Neural progenitor cell (in vitro differentiated cells): ENCODE data around the gene NBAS. TPM values are rescaled to one million over a fixed set of nuclear protein-coding genes. Genes with fewer than 3 reads are reported as not detected.

ENCODE experiments used
- DNase-seq: peaks from one replicate; pipeline ENCODE4 v3.0.0-alpha.2; 2016; ENCODE audit warnings: low spot score
- H2AFZ ChIP-seq: fragments of 200-600 bp; sonication (generic); replicated peaks from 2 replicates; pipeline ENCODE4 v1.6.1; 2016; ENCODE audit warnings: antibody characterized with exemption
- H3F3A ChIP-seq: fragments of 200-600 bp; sonication (generic); 2 replicates; pipeline ENCODE4 v1.6.1; 2016; ENCODE audit warnings: antibody characterized with exemption, low read depth
- H3K27ac ChIP-seq: fragments of 200-600 bp; sonication (generic); 2 replicates; pipeline ENCODE4 v1.5.1; 2016; ENCODE audit warnings: mild to moderate bottlenecking
- H3K27me3 ChIP-seq: fragments of 200-600 bp; sonication (generic); 2 replicates; pipeline ENCODE4 v1.6.1; 2016; ENCODE audit warnings: mild to moderate bottlenecking, moderate library complexity
- H3K36me3 ChIP-seq: fragments of 200-600 bp; sonication (generic); 2 replicates; pipeline ENCODE4 v1.5.1; 2016
- H3K4me1 ChIP-seq: fragments of 200-600 bp; sonication (generic); 2 replicates; pipeline ENCODE4 v1.6.1; 2016; ENCODE audit warnings: mixed run types
- H3K4me2 ChIP-seq: fragments of 200-600 bp; sonication (generic); 2 replicates; pipeline ENCODE4 v1.6.1; 2016
- H3K4me3 ChIP-seq: fragments of 200-600 bp; sonication (generic); 2 replicates; pipeline ENCODE4 v1.5.1; 2016
- H3K79me2 ChIP-seq: fragments of 200-600 bp; sonication (generic); 2 replicates; pipeline ENCODE4 v1.6.1; 2016; ENCODE audit warnings: low read depth
- H3K9ac ChIP-seq: fragments of 200-600 bp; sonication (generic); 2 replicates; pipeline ENCODE4 v1.6.1; 2016
- H3K9me3 ChIP-seq: fragments of 200-600 bp; sonication (generic); 2 replicates; pipeline ENCODE4 v1.5.1; 2016; ENCODE audit warnings: low read depth
- H4K20me1 ChIP-seq: fragments of 200-600 bp; sonication (generic); 2 replicates; pipeline ENCODE4 v1.6.1; 2016; ENCODE audit warnings: low read depth
- H3K27ac Mint-ChIP-seq: 3 replicates; pipeline ENCODE4 v1.8.0; 2021; ENCODE audit warnings: mixed read lengths
- H3K27me3 Mint-ChIP-seq: 2 replicates; pipeline ENCODE4 v1.8.0; 2022; ENCODE audit warnings: low read depth, mild to moderate bottlenecking, inconsistent platforms, moderate library complexity, mixed read lengths; ENCODE audit not compliant: insufficient read depth
- H3K36me3 Mint-ChIP-seq: 3 replicates; pipeline ENCODE4 v1.8.0; 2021; ENCODE audit warnings: mixed read lengths
- H3K4me1 Mint-ChIP-seq: 3 replicates; pipeline ENCODE4 v1.8.0; 2021; ENCODE audit warnings: mixed read lengths
- H3K4me3 Mint-ChIP-seq: 3 replicates; pipeline ENCODE4 v1.8.0; 2021; ENCODE audit warnings: mild to moderate bottlenecking, moderate library complexity, mixed read lengths
- H3K9me3 Mint-ChIP-seq: 3 replicates; pipeline ENCODE4 v1.8.0; 2020; ENCODE audit warnings: mixed read lengths
- EZH2 ChIP-seq: fragments of 200-600 bp; sonication (generic); IDR thresholded peaks from 2 replicates; pipeline ENCODE4 v1.6.1; 2017; ENCODE audit warnings: antibody characterized with exemption, mild to moderate bottlenecking, moderate library complexity
- EZH2phosphoT487 ChIP-seq: fragments of 200-600 bp; sonication (generic); IDR thresholded peaks from 2 replicates; pipeline ENCODE4 v1.6.1; 2017; ENCODE audit warnings: antibody characterized with exemption
- total RNA-seq: library from RNA; depleted of rRNA; stranded (reverse); fragments of >200 nt; gene quantifications from 2 replicates; pipeline ENCODE4 v1.2.3, GENCODE V29; 2015; ENCODE audit warnings: low replicate concordance
- TF ChIP-seq, protein P1 (sequence below): fragments of 200-600 bp; sonication (generic); IDR thresholded peaks from 2 replicates; pipeline ENCODE4 v1.5.1; 2017; ENCODE audit warnings: antibody characterized with exemption, mild to moderate bottlenecking

Gene NBAS
- total RNA-seq, 1 donor from 2014 or later: 58.0 TPM

GRCh38 chr2:15565994-15566671 is 5.0 kb upstream of the NBAS start:
- no peaks in the 10 kb centered on the region for H3K9me3 Mint-ChIP-seq
- no peak overlapping the region for H3K27ac ChIP-seq
- no peak overlapping the region for H3K4me2 ChIP-seq
- peaks cover 6% of the 10 kb centered on the region for H3K27me3 Mint-ChIP-seq
- DNase-seq: no peak
- no peak overlapping the region for H3K4me3 ChIP-seq
- H3K4me1 Mint-ChIP-seq: peaks cover 34% of the 10 kb centered on the region
- H3K79me2 ChIP-seq: no peaks in the 10 kb centered on the region
- no peaks in the 10 kb centered on the region for H4K20me1 ChIP-seq
- H3F3A ChIP-seq: peaks cover 8% of the 10 kb centered on the region
- H3K4me1 ChIP-seq: peaks cover 26% of the 10 kb centered on the region
- no peaks in the 10 kb centered on the region for H3K9me3 ChIP-seq
- H3K36me3 ChIP-seq: no peaks in the 10 kb centered on the region
- no peaks in the 10 kb centered on the region for H3K27me3 ChIP-seq
- no peak overlapping the region for H2AFZ ChIP-seq
- no peak overlapping the region for H3K4me3 Mint-ChIP-seq
- H3K27ac Mint-ChIP-seq: no peak overlapping the region
- H3K36me3 Mint-ChIP-seq: no peaks in the 10 kb centered on the region
- no peak overlapping the region for H3K9ac ChIP-seq
- TF ChIP-seq, protein P1, sequence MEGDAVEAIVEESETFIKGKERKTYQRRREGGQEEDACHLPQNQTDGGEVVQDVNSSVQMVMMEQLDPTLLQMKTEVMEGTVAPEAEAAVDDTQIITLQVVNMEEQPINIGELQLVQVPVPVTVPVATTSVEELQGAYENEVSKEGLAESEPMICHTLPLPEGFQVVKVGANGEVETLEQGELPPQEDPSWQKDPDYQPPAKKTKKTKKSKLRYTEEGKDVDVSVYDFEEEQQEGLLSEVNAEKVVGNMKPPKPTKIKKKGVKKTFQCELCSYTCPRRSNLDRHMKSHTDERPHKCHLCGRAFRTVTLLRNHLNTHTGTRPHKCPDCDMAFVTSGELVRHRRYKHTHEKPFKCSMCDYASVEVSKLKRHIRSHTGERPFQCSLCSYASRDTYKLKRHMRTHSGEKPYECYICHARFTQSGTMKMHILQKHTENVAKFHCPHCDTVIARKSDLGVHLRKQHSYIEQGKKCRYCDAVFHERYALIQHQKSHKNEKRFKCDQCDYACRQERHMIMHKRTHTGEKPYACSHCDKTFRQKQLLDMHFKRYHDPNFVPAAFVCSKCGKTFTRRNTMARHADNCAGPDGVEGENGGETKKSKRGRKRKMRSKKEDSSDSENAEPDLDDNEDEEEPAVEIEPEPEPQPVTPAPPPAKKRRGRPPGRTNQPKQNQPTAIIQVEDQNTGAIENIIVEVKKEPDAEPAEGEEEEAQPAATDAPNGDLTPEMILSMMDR: no peak
- TF ChIP-seq EZH2phosphoT487 (no peak), EZH2 (no peak)

GRCh38 chr2:15565392-15565791 is 4.3 kb upstream of the NBAS start:
- no peak for DNase-seq
- Histone ChIP-seq H3K27me3 (no peaks in the 10 kb centered on the region), H2AFZ (no peak overlapping the region), H4K20me1 (no peaks in the 10 kb centered on the region), H3K4me2 (no peak overlapping the region), H3K9me3 (no peaks in the 10 kb centered on the region), H3K4me3 (no peak overlapping the region), H3K27ac (no peak overlapping the region), H3K36me3 (no peaks in the 10 kb centered on the region), H3F3A (peaks cover 8% of the 10 kb centered on the region), H3K79me2 (peaks cover 4% of the 10 kb centered on the region), H3K4me1 (peaks cover 20% of the 10 kb centered on the region), H3K9ac (no peak overlapping the region)
- Mint-ChIP-seq H3K27me3 (peaks cover 6% of the 10 kb centered on the region), H3K4me1 (peaks cover 31% of the 10 kb centered on the region), H3K4me3 (no peak overlapping the region), H3K27ac (no peak overlapping the region), H3K9me3 (no peaks in the 10 kb centered on the region), H3K36me3 (no peaks in the 10 kb centered on the region)
- no peak for TF ChIP-seq EZH2
- TF ChIP-seq, protein P1: no peak
- no peak for TF ChIP-seq EZH2phosphoT487

DNA sequence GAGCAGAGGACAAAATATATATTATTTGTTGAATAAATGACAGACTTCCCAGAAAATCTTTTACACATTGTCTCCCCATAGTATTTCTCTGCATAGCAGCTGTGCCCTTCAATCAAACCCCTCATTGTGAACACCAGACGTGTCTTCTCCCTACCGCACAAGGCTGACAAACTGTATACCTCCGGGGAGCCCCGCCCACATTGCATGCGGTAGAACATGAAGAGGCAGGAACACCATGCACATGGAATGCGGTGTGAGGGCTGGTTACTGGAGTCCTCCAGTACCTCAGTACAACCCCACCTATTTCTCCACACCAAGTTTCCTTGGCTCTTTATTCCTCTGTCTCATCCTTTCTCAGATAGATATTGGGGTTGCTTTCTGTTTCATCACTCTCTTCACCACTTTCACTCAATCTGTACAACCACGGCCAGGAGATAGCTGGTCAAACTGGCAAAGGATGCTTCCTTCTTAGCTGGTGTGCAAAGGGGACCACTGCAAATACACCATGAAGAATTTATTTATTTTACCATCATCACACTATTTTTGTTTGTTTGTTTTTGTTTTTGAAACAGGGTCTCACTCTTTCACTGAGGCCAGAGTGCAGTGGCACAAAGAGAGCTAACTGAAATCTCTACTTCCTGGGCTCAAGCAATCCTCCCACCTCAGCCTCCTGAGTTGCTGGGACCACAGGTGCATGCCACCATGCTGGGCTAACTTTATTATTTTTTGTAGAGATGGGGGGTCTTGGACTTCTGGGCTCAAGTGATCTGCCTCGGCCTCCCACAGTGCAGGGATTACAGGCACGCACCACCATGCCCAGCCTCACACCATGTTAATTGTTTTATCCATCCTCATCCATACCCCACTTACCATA is 2.3 kb upstream of the NBAS start:
- Histone ChIP-seq H3K9me3 (no peaks in the 10 kb centered on the region), H2AFZ (no peak overlapping the region), H3K36me3 (no peaks in the 10 kb centered on the region), H3K4me1 (peaks cover 19% of the 10 kb centered on the region), H3K27me3 (no peaks in the 10 kb centered on the region), H3K4me3 (no peak overlapping the region), H3F3A (peaks cover 8% of the 10 kb centered on the region), H3K4me2 (no peak overlapping the region), H3K27ac (no peak overlapping the region), H3K79me2 (peaks cover 23% of the 10 kb centered on the region), H3K9ac (no peak overlapping the region), H4K20me1 (peaks cover 7% of the 10 kb centered on the region)
- peaks cover 32% of the 10 kb centered on the region for H3K4me1 Mint-ChIP-seq
- peaks cover 9% of the 10 kb centered on the region for H3K27me3 Mint-ChIP-seq
- peak overlapping the region; percentile 47 for H3K27ac Mint-ChIP-seq
- TF ChIP-seq EZH2: no peak
- H3K4me3 Mint-ChIP-seq: no peak overlapping the region
- H3K9me3 Mint-ChIP-seq: no peaks in the 10 kb centered on the region
- H3K36me3 Mint-ChIP-seq: no peaks in the 10 kb centered on the region
- DNase-seq: no peak
